NCI-H2196 (cell line): ENCODE data around the gene HEATR5B.
"Not testable (repeated sequence)": the region's sequence is repeated elsewhere in the genome, so short reads cannot be mapped to it uniquely, and the experiment has no call there.

Experiments used
- DNase-seq: peaks from one replicate; lab custom pipeline; 2025; ENCODE audit not compliant: unreplicated experiment; lab: John Stamatoyannopoulos, UW

HEATR5B gene

DNA sequence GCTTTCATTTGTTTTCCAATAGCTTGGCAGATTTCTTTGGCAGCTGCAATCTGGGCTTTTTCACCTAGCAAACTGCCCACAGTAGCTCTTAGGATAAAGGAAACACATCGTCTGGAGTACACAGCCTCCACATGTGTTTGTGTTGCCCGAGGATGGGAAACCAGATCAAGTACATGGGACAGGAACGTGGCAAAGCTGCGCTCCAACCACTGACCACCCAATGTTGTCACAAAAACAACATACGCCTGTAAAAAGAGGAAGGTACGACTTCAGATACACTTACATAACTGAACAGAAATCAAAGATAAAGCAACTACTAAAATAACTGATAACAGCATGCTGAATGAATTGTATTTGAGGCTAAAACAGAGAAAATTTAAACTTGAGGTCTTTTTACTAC lies 15.5 kb downstream of the HEATR5B start:
- no peak for DNase-seq

GRCh38 chr2:37061776-37062175 lies 22.4 kb downstream of the HEATR5B start:
- DNase-seq = no peak

DNA sequence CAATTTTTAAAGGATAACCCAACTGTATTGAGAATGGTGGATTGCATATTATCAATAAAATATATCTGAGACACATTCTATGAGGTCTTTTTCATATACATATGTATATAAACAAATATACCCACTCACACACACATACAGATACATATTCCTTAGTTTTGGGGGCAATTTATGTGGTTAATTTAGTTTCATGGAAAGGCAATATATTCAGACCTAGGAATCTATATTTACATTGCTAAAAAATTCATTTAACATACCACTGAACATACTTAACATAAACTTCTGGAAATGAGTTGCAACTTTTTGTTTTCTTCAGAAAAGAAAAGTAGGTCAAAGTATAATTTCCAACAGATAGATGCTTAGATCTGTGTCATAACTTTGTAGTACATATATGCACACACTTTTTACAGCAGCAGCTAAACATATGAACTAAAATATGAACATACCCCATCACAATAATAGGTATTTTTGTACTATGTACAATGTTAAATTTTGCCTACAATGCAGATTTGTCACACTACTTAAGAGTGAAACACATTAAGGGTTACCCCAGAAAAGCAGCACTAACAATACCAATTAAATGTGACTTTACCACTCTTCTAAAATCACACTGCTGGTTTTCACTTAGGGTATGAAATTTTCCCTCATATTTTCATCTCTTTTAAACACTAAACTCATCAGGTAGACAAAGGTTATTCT lies 23.0 kb downstream of the HEATR5B start:
- DNase-seq = no peak

- no peak for DNase-seq
Measured at GRCh38 chr2:37060446-37060845, 23.7 kb downstream of the HEATR5B start.

GRCh38 chr2:37059841-37060240 lies 24.3 kb downstream of the HEATR5B start:
- no peak for DNase-seq

DNA sequence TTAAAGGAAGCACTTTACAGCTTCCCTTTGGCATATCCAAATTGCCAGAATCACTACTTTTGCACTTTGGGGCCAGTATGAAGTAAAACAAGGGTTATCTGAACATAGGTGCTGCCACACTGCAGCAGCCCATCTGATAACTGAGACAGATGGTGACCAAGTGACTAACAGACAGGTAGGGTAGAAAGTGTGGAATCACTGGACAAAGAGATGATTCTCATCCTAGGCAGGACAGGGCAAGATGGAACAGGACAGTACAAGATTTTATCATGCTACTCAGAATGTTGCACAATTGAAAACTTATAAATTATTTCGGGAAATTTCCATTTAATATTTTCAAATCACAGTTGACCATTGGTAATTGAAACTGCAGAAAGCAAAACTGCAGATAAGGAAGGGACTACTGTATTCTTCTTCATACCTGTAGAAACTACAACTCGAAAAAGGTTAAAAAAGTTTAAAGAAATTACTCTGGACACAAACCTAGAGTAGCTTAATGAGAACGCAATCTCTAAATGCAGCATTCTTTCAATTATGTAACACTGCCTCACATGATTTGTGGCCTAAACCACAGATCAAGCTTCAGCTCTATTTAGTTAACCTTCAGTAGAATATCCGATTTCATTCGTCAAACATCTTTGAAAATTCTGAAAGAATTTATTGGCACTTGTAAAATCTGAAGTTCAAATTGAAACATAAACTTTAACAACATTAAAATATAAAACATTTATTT lies 31.4 kb downstream of the HEATR5B start:
- DNase-seq = no peak

DNA sequence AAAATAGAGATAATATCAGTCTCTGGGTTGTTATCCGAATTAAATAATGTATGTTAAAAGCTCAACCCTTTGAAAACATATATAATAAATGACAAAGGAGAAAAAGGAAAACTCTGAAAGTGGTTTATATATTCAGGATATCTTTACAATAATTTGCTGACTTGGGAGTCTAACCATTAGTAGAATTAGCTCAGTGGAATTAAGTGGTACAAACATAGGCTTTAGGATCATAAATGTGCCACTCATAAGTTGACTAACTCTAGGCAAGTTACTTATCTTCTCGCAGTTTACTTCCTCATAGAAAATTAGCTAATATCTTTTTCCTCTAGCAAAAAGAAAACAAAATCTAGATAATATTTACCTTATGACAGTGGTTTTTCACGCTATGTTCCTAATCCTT lies 44.6 kb downstream of the HEATR5B start:
- DNase-seq = no peak

- no peak for DNase-seq
Measured at GRCh38 chr2:37037771-37038170, 46.4 kb downstream of the HEATR5B start.

DNA sequence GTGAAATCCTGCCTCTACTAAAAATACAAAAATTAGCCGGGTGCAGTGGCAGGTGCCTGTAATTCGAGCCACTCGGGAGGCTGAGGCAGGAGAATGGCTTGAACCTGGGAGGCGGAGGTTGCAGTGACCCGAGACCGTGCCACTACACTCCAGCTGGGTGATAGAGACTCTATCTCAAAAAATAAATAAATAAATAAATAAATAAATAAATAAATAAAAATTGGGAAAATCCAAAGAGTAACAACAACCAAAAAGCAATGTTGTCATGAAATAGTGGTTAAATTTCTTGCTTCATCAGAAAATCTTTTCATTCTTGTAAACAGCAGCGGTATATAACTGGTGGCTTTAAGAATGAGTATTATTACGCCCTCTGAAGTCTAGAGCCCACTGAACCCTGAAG lies 54.4 kb downstream of the HEATR5B start:
- DNase-seq = no peak

DNA sequence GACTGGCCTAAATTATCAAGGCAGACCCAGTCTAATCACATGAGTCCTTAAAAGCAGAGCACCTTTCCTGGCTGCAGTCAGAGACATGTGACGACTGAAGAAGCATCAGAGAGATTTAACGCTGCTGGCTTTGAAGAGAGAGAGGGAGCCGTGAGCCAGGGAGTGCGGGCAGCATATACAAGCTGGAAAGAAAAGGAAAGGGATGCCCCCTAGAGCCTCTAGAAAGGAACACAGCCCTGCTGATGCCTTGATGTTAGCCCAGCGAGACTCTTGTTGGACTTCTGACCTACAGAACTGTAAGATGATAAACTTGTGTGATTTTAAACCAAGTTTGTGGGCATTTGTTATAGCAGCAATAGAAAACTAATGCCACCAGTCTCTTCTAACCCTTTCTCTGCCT lies 58.1 kb downstream of the HEATR5B start:
- no peak for DNase-seq

DNA sequence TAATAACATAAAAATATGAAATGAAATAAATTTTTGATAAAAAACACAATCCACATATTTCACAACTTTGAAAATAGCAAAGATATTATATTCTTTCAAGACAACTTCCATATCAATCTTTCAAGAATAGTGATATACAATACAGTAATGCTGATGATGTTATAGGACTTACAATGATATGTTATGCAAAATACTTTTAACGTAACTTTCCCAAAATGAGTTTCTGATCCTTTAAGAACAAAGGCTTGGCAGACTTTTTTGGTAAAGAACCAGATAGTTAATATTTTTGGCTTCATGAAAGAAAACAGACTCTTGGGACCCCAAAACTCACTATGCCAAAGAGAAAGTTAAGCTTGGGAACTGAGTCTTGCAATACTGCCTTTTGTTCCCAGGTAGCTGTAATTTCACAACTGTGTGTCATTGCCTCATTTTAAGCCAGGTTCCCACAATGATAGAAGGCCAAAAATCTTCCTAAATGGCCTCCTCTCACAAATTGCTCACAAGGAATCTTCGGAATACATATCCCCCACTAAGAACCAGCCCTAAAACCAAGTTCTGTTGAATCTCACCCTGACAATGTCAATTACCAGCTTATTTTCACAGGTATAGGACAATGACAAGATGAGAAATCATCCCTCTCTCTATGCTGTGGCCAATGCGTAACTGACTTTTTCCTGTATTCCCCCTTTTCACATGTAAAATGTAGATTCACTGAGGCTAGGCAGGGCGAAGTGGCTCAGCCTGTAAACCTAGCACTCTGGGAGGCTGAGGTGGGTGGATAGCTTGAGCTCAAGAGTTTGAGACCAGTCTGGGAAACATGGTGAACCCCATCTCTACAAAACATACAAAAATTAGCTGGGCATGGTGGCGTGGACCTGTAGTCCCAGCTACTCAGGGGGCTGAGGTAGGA lies 63.0 kb downstream of the HEATR5B start:
- no peak for DNase-seq

- DNase-seq = peak; percentile 42
Measured at GRCh38 chr2:37020212-37020886, 63.8 kb downstream of the HEATR5B start.

- no peak for DNase-seq
Measured at GRCh38 chr2:37013315-37013641, 70.9 kb downstream of the HEATR5B start.

DNA sequence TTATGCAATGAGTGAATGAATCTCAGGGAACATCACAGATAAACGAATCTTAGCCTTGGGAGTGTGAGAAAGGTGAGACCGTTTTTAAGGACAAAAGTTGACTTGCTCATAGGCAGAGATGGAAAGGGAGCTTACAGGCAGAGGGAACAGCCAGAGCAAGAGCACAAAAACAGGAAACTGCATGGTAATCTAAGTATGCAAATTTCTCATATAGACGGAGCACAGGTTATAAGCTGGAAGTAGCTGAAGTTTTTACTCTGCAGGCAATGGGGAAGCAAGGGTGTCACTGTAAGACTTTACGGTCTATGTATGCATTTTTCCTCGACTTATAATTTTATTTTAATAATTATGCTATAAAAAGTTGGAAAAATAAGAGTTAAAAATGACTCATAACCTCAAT lies 73.0 kb downstream of the HEATR5B start:
- no peak for DNase-seq

GRCh38 chr2:37005118-37005868 lies 78.9 kb downstream of the HEATR5B start:
- no peak for DNase-seq

- DNase-seq = no peak
Measured at GRCh38 chr2:37000988-37001556, 83.1 kb downstream of the HEATR5B start.

GRCh38 chr2:37000318-37000717 lies 83.9 kb downstream of the HEATR5B start:
- no peak for DNase-seq

GRCh38 chr2:36999416-36999815 lies 84.8 kb downstream of the HEATR5B start:
- not testable (repeated sequence) for DNase-seq

DNA sequence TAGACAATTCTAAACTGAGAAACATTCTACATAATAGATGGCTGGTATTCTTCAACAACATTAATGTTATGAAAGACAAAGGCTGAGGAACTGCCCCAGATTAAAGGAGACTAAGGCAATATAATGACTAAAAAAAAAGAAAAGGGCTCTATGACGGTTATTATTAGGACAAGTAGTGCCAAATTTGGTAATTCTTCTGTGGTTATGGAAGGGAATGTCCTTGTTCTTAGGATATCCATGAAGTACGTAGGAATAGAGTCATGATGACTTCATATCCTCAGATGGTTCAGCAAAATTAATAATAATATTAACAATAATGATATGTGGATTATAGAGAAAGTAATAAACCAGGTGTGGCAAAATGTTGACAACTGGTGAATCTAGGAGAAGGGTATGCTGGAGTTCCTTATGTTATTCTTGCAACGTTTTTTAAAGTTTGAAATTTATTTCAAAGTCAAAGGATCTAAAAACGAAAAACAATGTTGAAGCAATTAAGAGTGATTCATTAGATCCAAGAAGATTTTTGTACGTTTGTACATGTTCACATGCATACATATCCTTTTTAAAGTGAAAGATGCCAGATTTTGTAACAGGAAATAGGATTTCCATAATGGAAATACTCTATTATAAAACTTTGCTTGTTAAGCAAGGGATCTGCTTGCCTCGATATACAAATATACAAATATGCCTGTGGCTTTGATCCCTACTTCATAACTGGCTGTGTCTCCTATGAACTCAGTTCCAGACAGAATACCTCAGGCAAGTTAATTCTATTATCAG lies 90.1 kb downstream of the HEATR5B start:
- DNase-seq = no peak
